ENCODE data around the gene SLC24A4. TPM values are rescaled to one million over a fixed set of nuclear protein-coding genes. Genes with fewer than 3 reads are reported as not detected.

SLC24A4 gene
- total and polyA plus RNA-seq, 2 of the 4 experiments (the other 2 are of a cell fraction), result not detected

DNA sequence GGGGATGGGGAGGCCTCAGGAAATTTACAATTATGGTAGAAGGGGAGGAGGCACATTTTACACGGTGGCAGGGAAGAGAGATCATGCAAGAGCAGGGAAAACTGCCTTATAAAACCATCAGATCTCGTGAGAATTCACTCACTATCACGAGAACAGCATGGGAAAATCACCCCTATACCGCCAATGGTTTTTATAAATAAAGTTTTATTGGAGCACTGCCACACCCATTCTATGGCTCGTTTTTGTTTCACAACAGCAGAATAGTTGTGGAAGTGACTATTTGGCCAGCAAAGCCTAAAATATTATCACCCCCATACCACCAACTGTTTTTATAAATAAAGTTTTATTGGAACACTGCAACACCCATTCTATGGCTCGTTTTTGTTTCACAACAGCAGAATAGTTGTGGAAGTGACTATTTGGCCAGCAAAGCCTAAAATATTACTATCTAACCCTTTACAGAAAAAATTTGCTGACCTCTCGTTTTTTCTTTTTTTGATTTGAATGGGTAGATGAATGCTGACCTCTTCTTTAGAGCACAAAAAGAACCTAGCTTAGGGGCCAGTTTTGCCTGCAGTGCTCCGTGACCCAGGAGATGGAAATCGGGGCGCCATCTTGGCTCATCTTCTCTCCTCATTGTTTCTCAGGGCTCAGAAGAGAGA, 113.3 kb downstream of the SLC24A4 start:
- intact Hi-C loops (cut with micrococcal nuclease) (no loop called here), in situ Hi-C loops (cut with MboI; ENCODE audit: low sequenced_read_pairs) (no loop called here), dilution Hi-C loops (cut with HindIII; ENCODE audit: low sequenced_read_pairs, unreplicated experiment) (no loop called here)
- Histone ChIP-seq H2AK9ac (replicated peaks; ENCODE audit: low read depth, low read length, poor library complexity) (no peak overlapping the region), H2BK5ac (ENCODE audit: low read depth, low read length, poor library complexity, severe bottlenecking) (no peak overlapping the region), H3K4me3 (ENCODE audit: insufficient read depth, low read depth, low read length) (no peak overlapping the region), H3K4me2 (ENCODE audit: low read depth, low read length) (no peak overlapping the region), H3K18ac (ENCODE audit: low read depth, low read length) (no peak overlapping the region), H3K23ac (ENCODE audit: low read depth, low read length) (no peak overlapping the region), H3K4ac (ENCODE audit: low read depth, low read length) (no peak overlapping the region), H2BK120ac (ENCODE audit: low read depth, low read length) (no peak overlapping the region), H3K36me3 (ENCODE audit: control insufficient read depth, insufficient read depth, low read length) (no peaks in the 10 kb centered on the region), H4K8ac (ENCODE audit: low read depth in 2 of 2, low read length in 2 of 2) (no peak overlapping the region), H3K56ac (ENCODE audit: extremely low read depth, insufficient read depth, low read length) (no peak overlapping the region), H3K27me3 (ENCODE audit: control insufficient read depth, insufficient read depth, low read length) (peaks cover 28% of the 10 kb centered on the region), H2BK20ac (ENCODE audit: low read depth, low read length) (no peak overlapping the region), H2AFZ (replicated peaks; ENCODE audit: low read length, poor library complexity) (no peak overlapping the region), H2BK15ac (ENCODE audit: low read depth, low read length) (no peak overlapping the region), H3K9me3 (ENCODE audit: control insufficient read depth, insufficient read depth, low read length) (peaks cover 6% of the 10 kb centered on the region), H3K14ac (replicated peaks; ENCODE audit: low read depth, low read length) (no peak overlapping the region), H3K79me1 (ENCODE audit: low read depth in 1 of 2, low read length in 2 of 2) (no peaks in the 10 kb centered on the region), H4K5ac (ENCODE audit: low read depth, low read length) (no peak overlapping the region), H3K9me1 (ENCODE audit: insufficient read depth, low read length) (peaks cover 5% of the 10 kb centered on the region; the same call in 1 of the 2 replicates), H3K9ac (ENCODE audit: low read depth, low read length) (no peak overlapping the region), H4K91ac (ENCODE audit: insufficient read depth, low read depth, low read length) (no peak overlapping the region), H3K27ac (ENCODE audit: insufficient read depth, low read length) (no peak overlapping the region), H4K20me1 (ENCODE audit: insufficient read depth, low read length) (no peaks in the 10 kb centered on the region), H3K4me1 (ENCODE audit: control insufficient read depth, insufficient read depth, low read length) (no peaks in the 10 kb centered on the region), H2AK5ac (ENCODE audit: low read depth, low read length) (no peak overlapping the region)
- DNase-seq (no peak), ATAC-seq (ENCODE audit: low read depth) (no peak)
- ChIA-PET POLR2A (ENCODE audit: unreplicated experiment) (no interaction called here), CTCF (no interaction called here)
- BruUV-seq (replicated peaks), result no TSS peak
- WGBS, 2 experiments (ENCODE audit: extremely low coverage in 2 of 2, insufficient read length in 1 of 2), result no CpG with 5 or more reads among the region's 10 CpGs
- no peak for TF ChIP-seq CHD1 (IDR thresholded peaks at IDR 0.05; ENCODE audit: low read depth, low read length)
- no peak for TF ChIP-seq FOS (IDR thresholded peaks at IDR 0.05; ENCODE audit: low read depth, low read length)
- no peak for TF ChIP-seq NFE2L2 (IDR thresholded peaks at IDR 0.05; ENCODE audit: low read depth, low read length)
- no peak for TF ChIP-seq MAZ (IDR thresholded peaks at IDR 0.05; ENCODE audit: borderline replicate concordance, low read depth, low read length)
- no peak for TF ChIP-seq SMC3 (IDR thresholded peaks at IDR 0.05; ENCODE audit: low read depth, low read length)
- no peak for TF ChIP-seq USF2 (IDR thresholded peaks at IDR 0.05; ENCODE audit: low read depth, low read length)
- no peak for TF ChIP-seq RAD21 (IDR thresholded peaks at IDR 0.05; ENCODE audit: low read length)
- TF ChIP-seq MAFK (IDR thresholded peaks at IDR 0.05; ENCODE audit: low read depth, low read length), result peak; percentile 68; the same call in 1 of the 2 replicates

Measured in IMR-90 (cell line).